Kidney epithelial cell (primary cell): Measurements from ENCODE around the gene ITPKB. TPM values are rescaled to one million over a fixed set of nuclear protein-coding genes. Genes with fewer than 3 reads are reported as not detected.

Experiments
- DNase-seq: peaks from one replicate; pipeline ENCODE4 v3.0.0-alpha.2; 2010; ENCODE audit warnings: low read depth
- H3K27me3 ChIP-seq: 2 replicates; pipeline ENCODE4 v1.6.0; 2011; ENCODE audit warnings: low read length; ENCODE audit not compliant: control insufficient read depth, insufficient read depth
- H3K36me3 ChIP-seq: 2 replicates; pipeline ENCODE4 v1.5.1; 2011; ENCODE audit warnings: low read length; ENCODE audit not compliant: control insufficient read depth, insufficient read depth
- H3K4me3 ChIP-seq: 2 replicates; pipeline ENCODE4 v1.5.1; 2011; ENCODE audit warnings: low read depth, mild to moderate bottlenecking, control low read depth, low read length
- CTCF ChIP-seq: IDR thresholded peaks from 2 replicates; pipeline ENCODE4 v1.5.1; 2011; ENCODE audit warnings: mild to moderate bottlenecking, moderate library complexity, low read length, control low read depth, inconsistent platforms; ENCODE audit not compliant: insufficient read depth, poor library complexity, severe bottlenecking
- total RNA-seq: library from RNA; depleted of rRNA; stranded (reverse); fragments of >200 nt; gene quantifications from 2 replicates; pipeline ENCODE4 v1.2.3, GENCODE V29; 2015

Gene ITPKB
- total RNA-seq, 1 donor from 2014 or later: 11.7 TPM

- no peak for TF ChIP-seq CTCF
- Histone ChIP-seq H3K36me3 (no peaks in the 10 kb centered on the region), H3K4me3 (no peak overlapping the region), H3K27me3 (no peaks in the 10 kb centered on the region)
- DNase-seq: no peak
Measured at GRCh38 chr1:226666164-226666506, 72.9 kb downstream of the ITPKB start.

GRCh38 chr1:226665505-226666163 lies 73.4 kb downstream of the ITPKB start:
- DNase-seq: no peak
- H3K27me3 ChIP-seq: no peaks in the 10 kb centered on the region
- H3K36me3 ChIP-seq: no peaks in the 10 kb centered on the region
- H3K4me3 ChIP-seq: no peak overlapping the region
- TF ChIP-seq CTCF: no peak

GRCh38 chr1:226664413-226665101 lies 74.5 kb downstream of the ITPKB start:
- Histone ChIP-seq H3K4me3 (no peak overlapping the region), H3K27me3 (no peaks in the 10 kb centered on the region), H3K36me3 (no peaks in the 10 kb centered on the region)
- DNase-seq: no peak
- no peak for TF ChIP-seq CTCF

GRCh38 chr1:226663327-226663704 lies 75.8 kb downstream of the ITPKB start:
- no peak for TF ChIP-seq CTCF
- Histone ChIP-seq H3K27me3 (no peaks in the 10 kb centered on the region), H3K4me3 (no peak overlapping the region), H3K36me3 (no peaks in the 10 kb centered on the region)
- no peak for DNase-seq

GRCh38 chr1:226662642-226663326 lies 76.3 kb downstream of the ITPKB start:
- no peaks in the 10 kb centered on the region for H3K36me3 ChIP-seq
- H3K4me3 ChIP-seq: no peak overlapping the region
- TF ChIP-seq CTCF: no peak
- DNase-seq: peak; percentile 81
- H3K27me3 ChIP-seq: no peaks in the 10 kb centered on the region
